GM18951 (cell line): Measurements from ENCODE around the gene TMEM121.

Experiments used
- POLR2A ChIP-seq: IDR thresholded peaks from 4 replicates; pipeline ENCODE4 v1.6.1; 2011; ENCODE audit warnings: mild to moderate bottlenecking; ENCODE audit not compliant: insufficient read length, insufficient read depth; ENCODE audit errors: extremely low read depth
- in situ Hi-C: fragments of 300-500 bp; cut with MboI; formaldehyde crosslinking; loops from one replicate; pipeline ENCODE4 v1.12.0; 2022; ENCODE audit warnings: low sequenced_read_pairs, mixed read lengths, inconsistent platforms; ENCODE audit not compliant: unreplicated experiment

Gene TMEM121

DNA sequence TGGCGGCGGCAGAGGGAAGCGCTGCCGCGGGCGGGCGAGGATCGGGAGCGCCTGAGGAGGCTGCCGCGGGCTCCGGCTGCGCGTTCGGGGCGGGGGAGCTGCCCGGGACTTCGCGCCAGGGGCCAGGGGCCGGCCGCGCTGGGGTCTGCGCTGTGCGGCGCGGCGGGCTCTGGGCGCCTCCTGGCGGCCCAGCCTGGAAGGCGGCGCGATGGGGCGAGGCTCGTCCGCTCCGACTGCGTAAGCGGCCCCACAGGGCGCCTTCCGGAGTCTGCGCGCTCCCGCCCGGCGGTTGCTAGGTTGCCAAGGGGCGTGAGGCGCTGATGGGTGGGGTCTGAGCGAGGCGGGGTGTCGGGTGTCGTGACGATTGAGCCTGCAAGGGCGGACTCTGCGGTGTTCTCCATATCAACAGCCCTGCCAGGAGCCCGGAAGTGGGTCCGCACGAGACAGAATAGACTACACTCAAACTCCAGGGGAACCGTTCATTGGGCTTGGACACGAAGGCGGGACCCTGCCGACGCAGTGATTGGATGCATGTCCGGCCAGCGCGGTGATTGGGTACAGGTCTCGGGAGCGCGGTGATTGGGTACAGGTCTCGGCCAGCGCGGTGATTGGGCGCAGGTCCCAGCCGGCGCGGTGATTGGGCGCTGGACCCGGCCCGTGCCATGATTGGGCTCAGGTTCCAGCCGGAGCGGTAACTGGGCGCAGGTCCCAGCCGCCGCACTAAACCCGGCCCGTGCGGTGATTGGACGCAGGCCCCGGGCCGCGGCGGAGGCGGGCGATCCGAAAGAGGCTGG is 35.6 kb upstream of the TMEM121 start, which contains the start of gene TEDC1:
TSS of gene TEDC1 (plus strand) at position 675 of the 794 bp plus-strand sequence. CDS start 130 bp downstream, outside the sequence.
- in situ Hi-C loops = no loop called here

DNA sequence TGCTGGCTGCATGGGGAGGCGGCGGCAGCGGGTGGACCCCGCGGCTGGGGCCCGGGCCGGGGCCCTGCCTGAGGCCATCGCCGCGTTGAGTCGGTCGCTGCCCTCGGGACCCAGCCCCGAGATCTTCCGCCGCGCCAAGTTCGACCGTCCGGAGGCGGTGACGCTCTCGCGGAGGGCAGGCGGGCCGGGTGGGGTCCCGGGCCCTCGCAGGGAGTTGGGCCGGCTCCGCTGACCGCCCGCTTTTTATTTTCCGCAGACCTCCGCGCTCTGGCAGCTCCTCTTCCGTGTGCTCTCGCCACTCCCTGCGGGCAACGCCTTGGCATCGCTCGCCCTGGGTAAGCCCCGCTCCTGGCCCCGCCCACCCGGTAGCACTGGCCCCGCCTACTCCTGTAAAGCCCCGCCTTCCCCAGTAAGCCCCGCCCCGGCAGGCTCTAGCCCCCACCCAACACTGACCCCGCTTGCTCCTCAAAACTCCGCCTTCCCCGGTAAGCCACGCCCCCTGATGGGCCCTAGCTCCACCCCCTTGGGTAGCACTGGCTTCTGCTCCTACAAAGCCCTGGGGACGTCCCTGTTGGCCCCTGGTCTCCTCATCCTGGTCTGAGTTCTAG is 34.9 kb upstream of the TMEM121 start:
- peak; percentile 23 for TF ChIP-seq POLR2A
- in situ Hi-C loops = no loop called here

More for the DNA sequence above, 35.6 kb upstream of the TMEM121 start, which contains the start of gene TEDC1:
- peak; percentile 81 for TF ChIP-seq POLR2A

- in situ Hi-C loops = no loop called here
- no peak for TF ChIP-seq POLR2A
Measured at GRCh38 chr14:105492031-105492970, 34.1 kb upstream of the TMEM121 start.

DNA sequence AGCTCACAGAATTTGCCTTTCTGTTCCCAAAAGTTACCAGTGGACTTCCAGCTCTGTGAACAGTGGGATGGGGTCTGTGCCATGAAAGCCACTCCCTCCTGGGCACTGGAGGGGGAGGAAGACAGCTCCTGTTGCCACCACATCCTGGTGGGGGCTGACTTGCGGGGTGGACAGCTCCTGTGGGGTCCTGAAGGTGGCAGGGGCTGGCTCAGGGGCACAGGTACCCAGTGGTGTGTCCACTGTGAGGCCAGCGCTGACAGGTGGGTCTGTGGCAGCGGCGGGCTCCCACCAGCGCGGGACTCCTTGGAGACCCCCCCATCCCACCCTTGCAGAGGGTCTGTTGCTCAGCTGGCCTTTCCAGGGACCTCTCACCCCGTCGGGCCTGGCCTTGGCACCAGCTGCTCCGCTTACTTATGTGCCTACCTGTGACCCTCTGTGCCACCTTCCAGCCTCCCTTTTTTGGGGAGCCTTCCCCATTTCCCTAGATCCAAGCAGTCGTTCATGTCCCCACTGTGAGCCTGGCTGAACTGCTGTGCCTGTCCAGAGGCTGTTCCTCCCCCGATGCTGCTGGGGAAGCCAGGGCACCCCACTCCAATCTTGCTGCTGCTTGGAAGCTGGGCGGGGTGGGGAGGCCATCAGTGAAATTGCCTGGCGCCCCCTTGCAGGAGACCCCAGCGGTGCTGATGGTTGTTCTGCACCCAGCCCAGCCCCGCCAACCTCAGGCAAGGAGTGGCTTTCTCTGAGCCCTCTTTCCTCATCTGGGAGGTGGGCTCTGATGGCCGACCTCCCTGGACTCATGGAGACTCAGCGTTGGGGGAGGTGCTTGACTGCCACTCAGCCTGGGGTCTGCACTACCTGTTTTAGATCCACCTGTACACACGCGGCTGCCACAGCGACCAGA is 33.2 kb upstream of the TMEM121 start:
- in situ Hi-C loops = no loop called here

DNA sequence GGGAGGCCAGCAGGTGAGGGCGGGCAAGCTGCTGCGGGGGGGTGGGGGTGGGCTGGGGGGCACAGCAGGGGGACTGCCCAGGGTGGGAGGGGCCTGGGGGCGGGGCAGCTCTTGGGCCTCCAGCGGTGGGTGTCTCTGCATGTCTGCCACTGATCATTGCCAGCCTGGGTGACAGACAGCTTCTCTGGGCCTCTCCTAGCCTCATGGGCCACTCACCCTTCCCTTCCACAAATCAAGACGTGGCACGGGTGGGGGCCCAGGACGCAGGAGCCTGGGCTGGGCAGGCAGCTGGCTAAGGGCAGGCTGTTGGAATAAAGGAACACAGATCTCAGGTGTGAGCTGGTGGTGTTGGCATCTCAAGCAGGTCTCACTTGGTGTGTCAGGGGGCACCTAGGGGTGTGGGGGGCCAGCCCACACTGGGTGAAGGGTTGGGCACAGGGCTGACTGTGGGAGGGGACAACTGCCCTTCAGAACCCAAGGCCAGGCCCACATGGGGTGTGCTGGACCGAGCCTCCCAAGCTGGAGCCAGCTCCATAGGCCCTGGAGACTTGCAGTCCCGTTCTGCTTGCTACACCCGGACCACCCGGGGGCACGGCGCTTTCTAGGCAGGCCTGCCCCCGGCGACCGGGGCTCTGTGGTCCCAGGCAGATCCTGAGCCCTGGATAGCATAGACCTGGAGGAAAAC is 32.3 kb upstream of the TMEM121 start:
- TF ChIP-seq POLR2A = no peak
- in situ Hi-C loops = no loop called here

More for the DNA sequence above, 33.2 kb upstream of the TMEM121 start:
- TF ChIP-seq POLR2A = no peak

- in situ Hi-C loops = no loop called here
- no peak for TF ChIP-seq POLR2A
Measured at GRCh38 chr14:105494606-105494929, 31.8 kb upstream of the TMEM121 start.

GRCh38 chr14:105495101-105495989 is 31.0 kb upstream of the TMEM121 start:
- TF ChIP-seq POLR2A = no peak
- in situ Hi-C loops = no loop called here

DNA sequence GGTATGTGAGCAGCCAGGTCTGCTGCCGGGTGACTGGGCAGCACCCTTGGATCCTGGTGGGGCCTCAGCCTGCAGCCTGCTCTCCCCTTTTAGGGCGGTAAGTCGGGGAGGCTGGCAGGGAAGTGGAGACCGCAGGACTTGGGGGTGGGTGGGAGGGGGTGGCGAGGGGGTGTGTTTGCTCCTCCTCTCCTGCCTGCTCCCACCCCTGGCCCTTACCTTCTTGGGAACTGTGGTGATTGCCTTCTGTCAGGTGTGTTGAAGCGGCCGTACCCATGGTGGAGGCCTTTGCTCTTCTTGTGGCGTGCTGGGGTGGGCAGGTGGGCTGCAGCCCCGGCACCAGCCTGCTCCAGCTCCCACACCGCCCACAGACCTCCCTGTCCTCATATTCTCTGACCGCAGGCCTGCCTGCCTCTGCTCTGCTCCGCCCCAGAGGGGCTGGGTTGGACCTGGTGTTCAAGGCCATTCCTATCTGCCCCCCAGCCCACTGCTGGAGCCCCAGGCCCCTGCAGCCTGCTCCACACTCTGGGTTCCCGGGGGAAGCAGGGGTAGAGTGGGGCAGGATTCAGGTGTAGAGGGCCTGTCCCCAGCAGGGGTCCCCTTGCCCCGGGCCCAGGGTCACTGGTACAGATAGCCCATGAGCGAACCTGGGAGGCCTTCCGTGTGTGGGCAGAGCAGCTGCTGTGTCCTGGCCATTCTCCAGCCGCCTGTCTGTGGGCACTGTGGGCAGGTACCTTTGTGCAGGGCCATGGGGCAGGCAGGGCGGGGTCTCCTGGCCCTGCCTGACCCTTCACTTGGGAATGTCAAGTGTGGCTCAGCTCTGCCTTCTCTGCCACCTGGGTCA is 30.2 kb upstream of the TMEM121 start:
- in situ Hi-C loops = no loop called here

DNA sequence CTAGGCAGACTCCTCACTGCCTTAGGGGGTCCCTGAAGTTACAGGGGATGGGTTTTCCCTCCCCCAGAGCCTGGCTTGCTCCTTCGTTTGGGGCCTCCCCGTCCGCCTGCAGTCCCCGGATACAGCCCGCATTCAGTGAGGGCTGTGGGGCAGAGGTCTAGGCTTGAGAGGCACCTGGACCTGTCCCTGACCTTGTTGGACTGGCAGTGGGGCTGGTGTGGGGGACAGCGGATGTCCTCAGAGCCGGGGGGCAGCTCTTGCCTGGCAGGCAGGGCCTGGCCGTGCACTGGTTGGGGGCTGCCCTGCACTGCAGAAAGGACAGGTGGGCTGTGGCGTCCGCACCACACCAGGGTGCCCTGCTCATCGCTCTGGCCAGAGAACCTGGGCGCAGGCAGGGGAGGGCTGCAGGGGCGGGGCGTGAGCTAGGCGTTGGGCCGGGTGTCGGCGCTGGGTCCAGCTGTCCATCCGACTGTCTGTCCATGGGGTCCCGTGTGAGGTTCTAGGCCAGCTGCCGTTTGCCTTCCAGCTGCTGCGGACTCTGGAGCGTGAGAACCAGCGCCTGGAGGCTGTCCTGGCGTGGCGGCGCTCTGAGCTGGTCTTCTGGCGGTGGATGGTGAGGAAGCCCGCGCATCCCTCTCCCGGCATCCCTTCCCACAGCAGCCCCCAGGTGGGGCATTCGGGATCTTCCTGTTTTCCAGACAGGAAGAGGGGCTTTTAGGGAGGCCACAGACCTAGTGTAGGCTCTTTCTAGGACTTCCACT is 29.4 kb upstream of the TMEM121 start:
- in situ Hi-C loops = no loop called here
- TF ChIP-seq POLR2A = no peak

More for the DNA sequence above, 30.2 kb upstream of the TMEM121 start:
- TF ChIP-seq POLR2A = no peak
